Breast epithelium (tissue), 3 donors: ENCODE results near the gene TLR6.

ENCODE experiments used
- POLR2AphosphoS5 ChIP-seq, 3 donors: sonication (generic); formaldehyde crosslinking; IDR thresholded peaks; one replicate each; pipeline ENCODE4 v1.6.1; 2017; ENCODE audit warnings: antibody characterized with exemption in 3 of 3
- TF ChIP-seq, protein P1 (sequence below), 3 donors: fragments of 450-650 bp; IDR thresholded peaks; one replicate each; pipeline ENCODE4 v1.5.1; 2016 to 2017; ENCODE audit warnings: antibody characterized with exemption in 3 of 3, mild to moderate bottlenecking in 3 of 3, moderate library complexity in 3 of 3

DNA sequence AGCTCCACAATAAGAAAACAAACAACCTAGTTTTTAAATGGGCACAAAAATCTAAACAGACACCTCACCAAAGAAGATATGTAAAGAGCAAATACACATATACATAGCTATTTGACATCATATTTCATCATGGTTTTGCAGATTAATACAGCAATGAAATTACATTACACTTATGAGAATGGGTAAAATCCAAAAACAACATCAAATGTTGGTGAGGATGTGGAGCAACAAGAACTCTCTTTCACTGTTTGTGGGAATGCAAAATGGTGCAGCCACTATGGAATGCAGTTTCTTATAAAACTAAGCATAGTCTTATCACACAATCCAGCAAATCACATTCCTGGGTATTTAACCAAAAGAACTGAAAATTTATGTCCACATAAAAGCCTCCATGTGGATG, 25.0 kb downstream of the TLR6 start:
- TF ChIP-seq, protein P1, sequence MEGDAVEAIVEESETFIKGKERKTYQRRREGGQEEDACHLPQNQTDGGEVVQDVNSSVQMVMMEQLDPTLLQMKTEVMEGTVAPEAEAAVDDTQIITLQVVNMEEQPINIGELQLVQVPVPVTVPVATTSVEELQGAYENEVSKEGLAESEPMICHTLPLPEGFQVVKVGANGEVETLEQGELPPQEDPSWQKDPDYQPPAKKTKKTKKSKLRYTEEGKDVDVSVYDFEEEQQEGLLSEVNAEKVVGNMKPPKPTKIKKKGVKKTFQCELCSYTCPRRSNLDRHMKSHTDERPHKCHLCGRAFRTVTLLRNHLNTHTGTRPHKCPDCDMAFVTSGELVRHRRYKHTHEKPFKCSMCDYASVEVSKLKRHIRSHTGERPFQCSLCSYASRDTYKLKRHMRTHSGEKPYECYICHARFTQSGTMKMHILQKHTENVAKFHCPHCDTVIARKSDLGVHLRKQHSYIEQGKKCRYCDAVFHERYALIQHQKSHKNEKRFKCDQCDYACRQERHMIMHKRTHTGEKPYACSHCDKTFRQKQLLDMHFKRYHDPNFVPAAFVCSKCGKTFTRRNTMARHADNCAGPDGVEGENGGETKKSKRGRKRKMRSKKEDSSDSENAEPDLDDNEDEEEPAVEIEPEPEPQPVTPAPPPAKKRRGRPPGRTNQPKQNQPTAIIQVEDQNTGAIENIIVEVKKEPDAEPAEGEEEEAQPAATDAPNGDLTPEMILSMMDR (IDR thresholded peaks at IDR 0.05) = no peak
- no peak for TF ChIP-seq POLR2AphosphoS5 (IDR thresholded peaks at IDR 0.05)
